NCI-H2081 treated with DMSO at 0.1 percent for 48 hours (cell line): ENCODE results near the gene KCNH1.

ENCODE experiments used
- DNase-seq: peaks from one replicate; lab custom pipeline; 2025; lab: John Stamatoyannopoulos, UW

Gene KCNH1

DNA sequence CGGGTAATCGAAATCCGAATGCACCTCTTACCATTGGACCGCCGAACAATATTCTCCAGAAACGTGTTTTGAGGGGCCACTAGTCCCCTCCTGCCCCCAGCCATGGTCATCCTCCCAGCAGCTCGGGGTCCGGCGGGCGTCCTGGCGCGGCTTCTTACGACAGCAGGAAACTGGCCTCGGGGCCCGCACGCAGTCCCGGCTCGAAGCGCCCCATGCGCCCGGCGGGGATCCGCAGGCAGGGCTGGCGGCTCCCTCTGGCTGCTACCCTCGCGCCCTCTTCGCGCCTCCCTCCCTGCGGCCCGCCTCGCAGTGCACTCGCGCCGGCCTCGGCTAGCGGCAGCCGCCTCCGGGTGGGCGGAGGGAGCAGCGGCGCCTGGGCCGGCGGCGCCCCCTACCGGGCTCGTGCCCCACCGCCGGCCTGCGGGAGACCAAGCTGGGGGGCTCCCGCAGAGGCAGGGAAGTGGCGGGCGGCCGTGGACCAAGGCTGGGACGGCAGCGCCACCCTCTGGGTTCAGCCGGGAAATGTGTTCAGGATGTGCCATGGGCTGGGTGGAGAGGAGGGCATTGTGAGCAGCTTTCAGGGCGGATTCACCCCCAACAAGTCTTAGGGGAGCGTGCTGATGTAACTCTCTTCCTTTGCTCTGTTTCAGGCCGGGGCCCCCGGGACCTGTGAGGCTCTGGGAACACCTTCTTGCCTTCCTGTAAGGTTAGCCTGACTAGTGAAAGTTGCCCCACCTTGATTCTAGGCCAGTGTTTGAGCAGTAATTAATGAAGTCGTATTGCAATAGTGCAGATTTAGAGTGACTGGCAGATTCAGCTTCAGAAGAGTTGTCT lies at the start of gene KCNH1:
Gene KCNH1 (minus strand): TSS at position 313 of the 834 bp plus-strand sequence. CDS start 203 bp downstream, at position 110.
- DNase-seq = no peak

DNA sequence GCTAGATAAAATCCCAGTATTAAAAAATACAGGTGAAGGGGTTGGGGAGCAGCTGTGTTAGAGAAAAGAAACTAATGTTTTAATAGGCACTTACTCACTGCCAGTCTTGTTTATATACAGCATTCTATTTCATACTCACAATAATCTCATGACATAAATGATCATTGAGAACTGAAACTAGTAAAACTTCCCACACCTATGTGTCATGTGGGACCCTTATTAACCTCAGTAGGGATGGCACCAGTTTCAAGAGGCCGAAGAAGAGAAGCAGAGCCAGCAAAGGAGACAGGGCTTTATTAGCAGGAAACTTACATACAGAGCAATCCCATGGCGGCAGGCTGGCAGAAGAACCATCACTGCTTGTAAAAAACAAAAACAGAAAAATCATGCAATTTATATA lies 48.8 kb upstream of the KCNH1 start:
- no peak for DNase-seq

DNA sequence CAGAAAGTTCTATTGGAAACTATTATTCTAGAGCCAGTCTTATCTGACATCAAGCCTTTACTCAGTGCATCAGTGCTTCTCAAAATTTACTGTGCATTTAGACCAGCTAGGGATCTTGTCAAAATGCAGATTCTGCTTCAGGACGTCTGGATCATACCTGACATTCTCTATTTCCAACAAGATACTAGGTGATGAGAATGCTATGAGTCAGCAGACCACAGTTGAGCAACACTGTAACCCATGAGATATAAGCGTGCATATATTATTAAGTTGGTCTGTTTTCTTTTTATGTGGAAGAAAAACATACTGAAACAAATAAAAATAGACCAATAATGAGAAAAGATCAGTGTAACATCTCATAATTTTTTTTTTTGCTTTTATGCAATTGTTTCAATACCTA lies 40.4 kb upstream of the KCNH1 start:
- DNase-seq = no peak

DNA sequence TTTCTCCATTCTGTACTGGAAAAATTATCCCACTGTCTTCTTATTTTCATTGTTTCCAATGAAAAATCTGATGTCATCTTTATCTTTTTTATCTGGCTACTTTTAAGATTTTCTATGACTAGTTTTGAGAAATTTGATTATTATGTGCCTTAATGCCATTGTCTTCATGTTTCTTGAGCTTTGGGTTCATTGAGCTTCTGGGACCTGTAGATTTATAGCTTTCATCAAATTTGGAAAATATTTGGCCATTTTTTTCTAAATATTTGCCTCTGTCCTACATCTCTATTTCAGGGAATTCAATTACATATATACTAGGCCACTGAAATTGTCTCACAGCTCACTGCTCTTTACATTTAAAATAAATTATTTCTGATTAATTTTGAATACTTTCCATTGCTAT lies 38.7 kb upstream of the KCNH1 start:
- DNase-seq = no peak

GRCh38 chr1:211169353-211169752 lies 35.4 kb upstream of the KCNH1 start:
- no peak for DNase-seq

DNA sequence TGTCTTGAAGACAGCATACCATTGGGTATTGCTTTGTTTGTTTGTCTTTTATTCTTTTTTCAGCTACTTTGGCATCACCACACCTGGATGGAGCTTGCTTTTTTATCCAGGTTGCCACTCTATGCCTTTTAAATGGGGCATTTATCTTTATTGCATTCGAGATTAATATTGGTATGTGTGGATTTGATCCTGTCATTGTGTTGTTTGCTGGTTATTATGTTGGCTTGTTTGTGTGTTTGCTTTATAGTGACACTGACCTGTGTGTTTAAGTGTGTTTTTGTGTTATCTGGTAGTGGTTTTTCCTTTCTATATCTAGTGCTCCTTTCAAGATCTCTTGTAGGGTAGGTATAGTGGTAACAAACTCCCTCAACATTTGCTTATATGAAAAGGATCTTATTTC lies 24.9 kb upstream of the KCNH1 start:
- DNase-seq = no peak

DNA sequence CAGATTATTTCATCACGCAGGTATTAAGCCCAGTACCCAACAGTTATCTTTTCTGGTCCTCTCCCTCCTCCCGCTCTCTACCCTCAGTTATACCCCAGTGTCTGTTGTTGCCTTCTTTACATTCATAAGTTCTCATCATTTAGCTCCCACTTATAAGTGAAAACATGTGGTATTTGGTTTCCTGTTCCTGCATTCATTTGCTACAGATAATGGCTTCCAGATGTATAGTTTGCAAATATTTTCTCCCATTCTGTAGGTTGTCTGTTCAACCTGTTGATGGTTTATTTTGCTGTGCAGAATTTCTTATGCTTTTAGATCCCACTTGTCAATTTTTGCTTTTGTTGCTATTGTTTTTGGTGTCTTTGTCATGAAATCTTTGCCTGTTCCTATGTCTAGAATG lies 21.1 kb upstream of the KCNH1 start:
- no peak for DNase-seq

DNA sequence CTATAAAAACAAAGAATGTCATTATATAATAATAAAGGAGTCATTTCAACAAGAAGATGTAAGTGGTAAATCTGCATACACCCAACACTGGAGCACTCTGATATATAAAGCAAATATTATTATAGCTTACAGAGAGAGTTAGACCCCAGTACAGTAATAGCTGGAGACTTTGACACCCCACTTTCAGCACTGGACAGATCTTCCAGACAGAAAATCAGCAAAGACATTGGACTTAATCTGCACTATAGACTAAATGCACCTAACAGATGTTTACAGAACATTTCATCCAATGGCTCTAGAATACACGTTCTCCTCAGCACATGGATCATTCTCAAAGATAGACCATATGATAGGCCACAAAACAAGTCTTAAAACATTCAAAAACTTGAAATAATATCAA lies 20.0 kb upstream of the KCNH1 start:
- no peak for DNase-seq

- DNase-seq = no peak
Measured at GRCh38 chr1:211148366-211148765, 14.4 kb upstream of the KCNH1 start.

GRCh38 chr1:211145944-211146343 lies 12.0 kb upstream of the KCNH1 start:
- DNase-seq = no peak

DNA sequence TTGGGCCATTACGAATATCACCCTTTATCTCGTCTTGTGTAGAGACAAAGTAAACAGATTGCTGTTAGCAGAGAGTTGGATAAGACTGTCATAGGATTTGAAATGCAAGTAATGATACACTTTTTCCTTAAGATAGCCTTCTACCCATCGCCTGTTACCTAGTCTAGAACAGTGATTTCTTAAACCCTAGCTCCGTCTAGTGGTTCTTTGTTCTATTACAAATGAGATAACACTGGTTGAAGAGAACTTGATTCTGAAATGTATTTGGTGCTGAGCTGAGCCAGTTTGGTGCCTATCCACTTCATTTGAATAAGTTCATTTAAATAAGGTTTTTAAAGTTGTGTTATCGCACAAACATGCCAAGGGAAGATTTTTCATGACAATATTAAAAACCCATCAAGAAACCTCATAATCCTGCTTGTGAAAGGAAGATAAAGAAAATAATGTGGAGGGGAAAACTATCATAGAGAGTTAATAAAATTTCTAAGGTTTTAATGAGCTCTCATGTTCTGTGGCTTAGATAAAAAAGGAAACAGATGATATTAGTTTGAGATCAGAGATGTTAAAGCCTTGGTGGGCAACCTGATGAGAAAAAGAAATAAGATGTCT lies 1.5 kb upstream of the KCNH1 start:
- no peak for DNase-seq

DNA sequence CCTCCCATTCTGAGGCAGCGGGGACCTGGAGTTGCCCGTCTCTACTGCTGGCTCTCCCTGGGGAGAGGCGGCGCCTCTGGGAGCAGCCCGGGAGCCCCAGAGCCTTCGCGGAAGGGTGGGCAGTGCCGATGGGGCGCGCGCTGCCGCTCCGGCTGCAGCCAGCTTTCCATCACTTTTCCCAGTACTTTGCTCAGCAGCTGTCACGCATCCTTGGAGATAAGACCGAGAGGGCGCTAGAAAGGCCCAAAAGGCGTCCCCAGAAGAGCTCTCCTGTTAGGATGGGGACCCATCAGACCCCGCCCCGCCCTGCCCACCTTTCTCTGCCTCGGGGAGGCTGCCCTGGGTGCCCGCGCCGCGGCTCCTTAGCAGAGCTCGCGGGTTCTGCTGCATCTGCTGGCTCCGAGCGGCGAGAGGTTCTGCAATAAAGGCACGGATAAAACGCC lies 534 bp downstream of the KCNH1 start:
- no peak for DNase-seq

- DNase-seq = no peak
Measured at GRCh38 chr1:211132721-211133392, 1.1 kb downstream of the KCNH1 start.

GRCh38 chr1:211129776-211130175 lies 4.2 kb downstream of the KCNH1 start:
- DNase-seq = no peak

- DNase-seq = no peak
Measured at GRCh38 chr1:211127166-211127565, 6.8 kb downstream of the KCNH1 start.

DNA sequence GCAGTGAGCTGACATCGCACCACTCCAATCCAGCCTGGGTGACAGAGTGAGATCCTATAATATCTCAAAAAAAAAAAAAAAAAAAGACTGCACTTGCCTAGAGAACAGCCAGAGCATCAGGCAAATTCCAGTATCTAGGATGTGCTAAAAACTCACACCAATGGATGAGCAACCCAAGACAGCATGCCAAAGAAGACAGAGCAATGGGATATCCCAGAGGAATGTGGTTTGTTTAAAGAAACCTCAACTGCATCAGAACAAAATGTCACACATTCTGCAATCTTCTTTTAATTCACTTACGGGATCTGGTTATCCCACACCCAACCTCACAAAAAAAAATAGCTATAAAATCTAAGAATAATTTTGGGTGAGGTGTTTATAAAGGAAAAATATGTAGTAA lies 7.3 kb downstream of the KCNH1 start:
- no peak for DNase-seq

- DNase-seq = no peak
Measured at GRCh38 chr1:211118407-211119102, 15.4 kb downstream of the KCNH1 start.

GRCh38 chr1:211114446-211114845 lies 19.5 kb downstream of the KCNH1 start:
- no peak for DNase-seq

DNA sequence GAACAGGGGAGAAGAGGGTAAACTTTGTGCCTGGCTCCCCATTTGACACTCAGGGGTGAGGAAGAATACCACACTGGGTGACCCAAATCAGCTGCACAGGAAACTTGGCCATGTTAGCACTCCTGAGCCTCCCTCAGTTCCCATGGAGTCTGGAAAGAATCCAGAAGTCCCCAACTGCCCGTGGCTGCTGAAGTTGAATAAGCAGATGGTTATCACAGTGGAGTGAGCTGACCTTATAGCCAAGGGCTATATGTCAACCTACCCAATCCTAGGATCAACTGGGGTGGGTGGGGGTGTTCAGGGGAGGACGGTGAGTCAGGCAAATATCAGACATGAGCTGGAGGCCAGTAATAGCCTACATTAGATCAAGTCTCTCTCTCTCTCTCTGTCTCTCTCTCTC lies 20.4 kb downstream of the KCNH1 start:
- no peak for DNase-seq

DNA sequence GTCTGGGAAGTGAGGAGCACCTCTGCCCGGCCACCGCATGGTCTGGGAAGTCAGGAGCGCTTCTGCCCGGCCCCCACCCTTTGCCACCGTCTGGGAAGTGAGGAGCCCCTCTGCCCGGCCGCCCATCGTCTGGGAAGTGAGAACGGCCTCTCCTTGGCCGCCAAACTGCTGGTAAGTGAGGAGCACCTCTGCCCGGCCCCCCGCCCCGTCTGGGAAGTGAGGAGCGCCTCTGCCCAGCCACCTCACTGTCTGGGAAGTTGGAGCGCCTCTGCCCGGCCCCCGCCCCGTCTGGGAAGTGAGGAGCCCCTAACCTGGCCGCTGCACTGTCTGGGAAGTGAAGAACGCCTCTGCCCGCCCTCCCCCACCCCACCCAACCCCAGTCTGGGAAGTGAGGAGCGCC lies 22.6 kb downstream of the KCNH1 start:
- no peak for DNase-seq

GRCh38 chr1:211101481-211101880 lies 32.5 kb downstream of the KCNH1 start:
- no peak for DNase-seq

GRCh38 chr1:211099393-211099792 lies 34.6 kb downstream of the KCNH1 start:
- no peak for DNase-seq

GRCh38 chr1:211095381-211095780 lies 38.6 kb downstream of the KCNH1 start:
- DNase-seq = no peak
